ENCODE measurements around the gene IL6ST.

IL6ST gene

DNA sequence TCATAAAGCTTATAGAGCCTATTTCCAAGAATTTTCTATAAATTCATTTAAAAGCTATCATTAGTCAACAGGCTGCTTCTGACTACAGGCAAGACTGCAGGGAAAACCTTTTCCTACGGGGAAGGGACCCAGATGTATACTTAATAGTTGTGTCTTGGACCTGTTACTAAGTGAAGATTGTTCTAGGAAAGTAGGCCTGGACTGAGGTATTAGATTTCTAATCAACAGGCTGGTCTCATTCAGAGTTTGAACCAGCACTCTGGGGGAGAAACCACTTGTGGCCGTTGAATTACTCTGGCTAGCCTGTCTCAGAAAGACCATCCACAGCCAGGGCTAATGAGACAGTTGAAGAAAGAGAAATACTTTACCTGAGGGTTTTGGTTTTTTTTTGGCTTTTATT, 60.0 kb downstream of the IL6ST start:
- TF ChIP-seq LEF1 (IDR thresholded peaks at IDR 0.05; ENCODE audit: borderline replicate concordance) (no peak), ARNT (IDR thresholded peaks at IDR 0.05) (no peak), FOXK2 (IDR thresholded peaks at IDR 0.05) (no peak), NFRKB (IDR thresholded peaks at IDR 0.05) (no peak), HDGF (IDR thresholded peaks at IDR 0.05; ENCODE audit: borderline replicate concordance) (no peak), ELF4 (IDR thresholded peaks at IDR 0.05) (no peak), SP1 (IDR thresholded peaks at IDR 0.05) (no peak), ZNF384 (IDR thresholded peaks at IDR 0.05) (no peak), SUZ12 (IDR thresholded peaks at IDR 0.05) (no peak), L3MBTL2 (conservative IDR thresholded peaks at IDR 0.05) (no peak), FOXA1 (IDR thresholded peaks at IDR 0.05) (no peak), CTBP1 (IDR thresholded peaks at IDR 0.05; ENCODE audit: borderline replicate concordance) (no peak), FOXM1 (IDR thresholded peaks at IDR 0.05; ENCODE audit: borderline replicate concordance) (no peak)
- TF ChIP-seq, protein P1, sequence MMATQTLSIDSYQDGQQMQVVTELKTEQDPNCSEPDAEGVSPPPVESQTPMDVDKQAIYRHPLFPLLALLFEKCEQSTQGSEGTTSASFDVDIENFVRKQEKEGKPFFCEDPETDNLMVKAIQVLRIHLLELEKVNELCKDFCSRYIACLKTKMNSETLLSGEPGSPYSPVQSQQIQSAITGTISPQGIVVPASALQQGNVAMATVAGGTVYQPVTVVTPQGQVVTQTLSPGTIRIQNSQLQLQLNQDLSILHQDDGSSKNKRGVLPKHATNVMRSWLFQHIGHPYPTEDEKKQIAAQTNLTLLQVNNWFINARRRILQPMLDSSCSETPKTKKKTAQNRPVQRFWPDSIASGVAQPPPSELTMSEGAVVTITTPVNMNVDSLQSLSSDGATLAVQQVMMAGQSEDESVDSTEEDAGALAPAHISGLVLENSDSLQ (IDR thresholded peaks at IDR 0.05) = no peak
- POLR2A ChIA-PET = no interaction called here
- DNase-seq (ENCODE audit: extremely low spot score) = no peak
- CTCF ChIA-PET = interaction anchor here (1.1 to 1.4 kb wide), 4 partner anchors 11 to 267 kb away, joined by 3 read pairs; no protein-coding TSS in a partner anchor

DNA sequence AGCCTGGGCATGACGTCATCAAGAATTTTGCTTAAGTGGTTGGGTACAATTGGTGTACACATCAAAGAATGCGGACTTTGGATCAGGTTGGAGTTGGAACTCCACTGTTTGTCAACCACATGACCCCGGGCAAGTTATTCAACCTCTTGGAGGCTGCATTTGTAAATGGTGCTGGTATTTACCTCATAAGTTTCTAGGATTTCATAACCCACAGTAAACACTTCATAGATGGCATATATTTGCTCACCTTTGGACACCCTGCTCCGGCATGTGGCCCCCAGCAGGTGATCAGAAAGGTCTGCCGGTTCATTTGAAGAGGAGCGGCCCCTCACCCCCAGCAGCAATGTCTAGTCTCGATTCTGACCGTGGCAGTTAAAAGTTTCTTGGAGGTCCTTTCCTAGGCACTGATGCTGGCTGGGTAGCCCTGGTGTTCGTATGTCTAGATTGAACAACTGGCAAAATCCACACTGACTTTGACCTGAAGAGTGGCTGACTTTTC, 60.6 kb downstream of the IL6ST start:
- CTCF ChIA-PET = interaction anchor here (1.4 kb wide), 1 partner anchor 11 kb away, joined by 3 read pairs; no protein-coding TSS in a partner anchor

DNA sequence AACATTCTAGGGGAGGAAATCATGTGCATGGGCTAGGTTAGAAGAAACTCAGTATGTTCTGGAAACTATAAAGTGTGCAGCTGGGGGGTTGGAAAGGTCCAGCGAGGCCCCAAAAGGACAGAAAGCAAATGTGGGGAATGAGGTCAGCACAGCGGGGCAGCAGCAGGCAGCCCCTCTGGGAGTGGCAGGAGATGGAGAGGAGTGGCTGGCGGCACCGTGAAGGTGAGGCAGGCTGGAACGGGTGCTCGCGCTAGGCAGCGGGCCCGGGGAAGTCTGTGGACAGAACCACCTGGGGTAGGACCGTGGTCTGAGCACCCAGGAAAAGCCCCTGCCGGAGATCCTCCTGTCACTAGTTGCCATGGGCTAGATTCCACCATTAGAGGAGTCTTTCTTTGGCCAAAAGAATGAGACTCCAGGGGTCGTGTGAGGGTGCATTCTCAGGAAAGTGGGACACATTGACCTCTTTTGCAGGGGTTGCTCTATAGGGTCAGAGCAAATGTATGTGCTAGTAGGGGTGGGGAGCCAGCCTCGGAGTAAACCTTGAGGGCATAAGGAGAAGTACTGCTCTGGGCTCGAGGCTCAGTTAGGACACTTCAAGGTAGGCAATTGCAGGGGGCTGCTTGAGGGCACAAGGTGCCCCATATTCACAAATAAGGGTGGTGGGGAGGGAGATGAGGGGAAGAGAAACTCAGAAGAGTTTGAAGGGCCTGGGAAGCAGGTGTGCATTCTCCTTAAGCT, 61.2 kb downstream of the IL6ST start:
- TF ChIP-seq NFRKB (IDR thresholded peaks at IDR 0.05) = no peak
- no peak for TF ChIP-seq BHLHE40 (IDR thresholded peaks at IDR 0.05; ENCODE audit: borderline replicate concordance)
- TF ChIP-seq LEF1 (IDR thresholded peaks at IDR 0.05; ENCODE audit: borderline replicate concordance) = no peak
- no peak for TF ChIP-seq CTBP1 (IDR thresholded peaks at IDR 0.05; ENCODE audit: borderline replicate concordance)
- TF ChIP-seq FOXM1 (IDR thresholded peaks at IDR 0.05; ENCODE audit: borderline replicate concordance) = no peak
- TF ChIP-seq L3MBTL2 (conservative IDR thresholded peaks at IDR 0.05) = no peak
- TF ChIP-seq TARDBP (IDR thresholded peaks at IDR 0.05) = no peak
- no peak for TF ChIP-seq FOXK2 (IDR thresholded peaks at IDR 0.05)
- no peak for TF ChIP-seq ARNT (IDR thresholded peaks at IDR 0.05)
- ChIA-PET CTCF (no interaction called here), POLR2A (no interaction called here)
- DNase-seq (ENCODE audit: extremely low spot score) = no peak

More for the DNA sequence above, 60.6 kb downstream of the IL6ST start:
- DNase-seq (ENCODE audit: extremely low spot score) = no peak
- POLR2A ChIA-PET = no interaction called here
- no peak for TF ChIP-seq FOXM1 (IDR thresholded peaks at IDR 0.05; ENCODE audit: borderline replicate concordance)
- no peak for TF ChIP-seq FOXK2 (IDR thresholded peaks at IDR 0.05)
- no peak for TF ChIP-seq ZNF384 (IDR thresholded peaks at IDR 0.05)
- TF ChIP-seq SUZ12 (IDR thresholded peaks at IDR 0.05) = no peak
- TF ChIP-seq BHLHE40 (IDR thresholded peaks at IDR 0.05; ENCODE audit: borderline replicate concordance) = no peak
- TF ChIP-seq ELF4 (IDR thresholded peaks at IDR 0.05) = no peak

DNA sequence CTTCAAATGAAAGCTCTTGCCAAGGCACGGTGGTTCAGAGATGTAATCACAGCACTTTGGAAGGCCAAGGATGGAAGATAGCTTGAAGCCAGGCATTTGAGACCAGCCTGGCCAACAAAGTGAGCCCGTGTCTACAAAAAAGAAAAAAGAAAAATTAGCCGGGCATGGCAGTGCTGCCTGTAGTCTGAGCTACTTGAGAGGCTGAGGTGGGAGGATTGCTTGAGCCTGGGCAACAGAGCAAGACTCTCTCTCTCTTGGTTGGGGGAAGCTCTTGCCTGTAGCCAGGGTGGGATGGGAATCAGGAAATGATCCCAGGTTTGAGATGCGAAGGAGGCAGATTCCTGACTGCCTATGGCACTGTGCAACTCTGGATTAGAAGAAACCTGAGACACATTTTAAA, 62.1 kb downstream of the IL6ST start:
- ChIA-PET CTCF (no interaction called here), POLR2A (no interaction called here)
- no peak for TF ChIP-seq ARNT (IDR thresholded peaks at IDR 0.05)
- TF ChIP-seq, protein P1 (IDR thresholded peaks at IDR 0.05) = no peak
- no peak for TF ChIP-seq FOXM1 (IDR thresholded peaks at IDR 0.05; ENCODE audit: borderline replicate concordance)
- TF ChIP-seq SUZ12 (IDR thresholded peaks at IDR 0.05) = no peak
- no peak for TF ChIP-seq TARDBP (IDR thresholded peaks at IDR 0.05)
- no peak for TF ChIP-seq FOXK2 (IDR thresholded peaks at IDR 0.05)
- no peak for TF ChIP-seq L3MBTL2 (conservative IDR thresholded peaks at IDR 0.05)
- no peak for TF ChIP-seq BHLHE40 (IDR thresholded peaks at IDR 0.05; ENCODE audit: borderline replicate concordance)
- TF ChIP-seq SP1 (IDR thresholded peaks at IDR 0.05) = no peak
- TF ChIP-seq HDGF (IDR thresholded peaks at IDR 0.05; ENCODE audit: borderline replicate concordance) = no peak
- TF ChIP-seq LEF1 (IDR thresholded peaks at IDR 0.05; ENCODE audit: borderline replicate concordance) = no peak
- TF ChIP-seq ZNF384 (IDR thresholded peaks at IDR 0.05) = no peak
- TF ChIP-seq NFRKB (IDR thresholded peaks at IDR 0.05) = no peak
- TF ChIP-seq ELF4 (IDR thresholded peaks at IDR 0.05) = no peak
- TF ChIP-seq CTBP1 (IDR thresholded peaks at IDR 0.05; ENCODE audit: borderline replicate concordance) = no peak
- TF ChIP-seq FOXA1 (IDR thresholded peaks at IDR 0.05) = no peak
- DNase-seq (ENCODE audit: extremely low spot score) = no peak

DNA sequence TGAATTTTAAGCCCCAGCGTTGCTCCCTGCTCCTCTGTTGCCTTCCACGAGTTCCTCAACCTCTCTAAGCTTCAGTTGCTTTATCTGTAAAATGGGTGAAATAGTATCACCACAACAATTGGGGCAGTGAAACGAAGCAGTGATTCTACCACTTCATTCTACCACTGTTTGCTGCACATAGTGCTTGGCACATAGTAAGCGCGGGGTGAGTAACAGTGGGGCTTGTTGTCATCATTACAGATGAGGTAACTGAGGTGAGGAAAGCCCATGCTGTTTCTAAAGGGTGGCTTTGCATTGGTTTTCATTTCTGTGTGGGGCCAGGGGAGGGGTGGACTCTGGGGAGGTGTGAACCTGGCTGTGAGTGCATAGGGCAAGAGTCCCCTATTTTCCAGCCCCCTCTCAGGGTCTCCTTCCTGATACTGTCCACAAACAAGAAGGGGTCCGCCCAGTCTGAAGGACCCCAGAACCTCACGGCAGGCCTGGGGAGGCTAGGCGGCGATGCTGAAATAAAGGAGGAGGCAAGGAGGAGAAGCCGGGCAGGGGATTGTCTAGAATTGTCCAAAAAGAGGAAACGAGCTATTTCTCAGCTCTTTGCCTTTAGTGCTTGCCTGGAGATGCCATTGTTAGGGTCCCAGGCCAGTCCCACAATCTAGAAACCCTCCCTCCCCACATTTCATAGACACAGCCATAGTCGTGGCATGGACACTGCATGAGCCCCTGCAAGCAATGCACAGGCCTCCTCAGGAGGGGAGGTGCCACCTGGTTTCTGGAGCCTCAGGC, 65.6 kb downstream of the IL6ST start:
- POLR2A ChIA-PET = no interaction called here
- DNase-seq (ENCODE audit: extremely low spot score) = no peak
- CTCF ChIA-PET = no interaction called here
- TF ChIP-seq L3MBTL2 (conservative IDR thresholded peaks at IDR 0.05) (no peak), SP1 (IDR thresholded peaks at IDR 0.05) (no peak), ARNT (IDR thresholded peaks at IDR 0.05) (no peak), CTBP1 (IDR thresholded peaks at IDR 0.05; ENCODE audit: borderline replicate concordance) (no peak), NFRKB (IDR thresholded peaks at IDR 0.05) (no peak), ELF4 (IDR thresholded peaks at IDR 0.05) (no peak), FOXM1 (IDR thresholded peaks at IDR 0.05; ENCODE audit: borderline replicate concordance) (no peak)
- TF ChIP-seq, protein P1 (IDR thresholded peaks at IDR 0.05) = no peak
